HepG2 (cell line): ENCODE measurements around the gene NUP54. TPM values are rescaled to one million over a fixed set of nuclear protein-coding genes. Genes with fewer than 3 reads are reported as not detected.
A peak's percentile ranks its signal among the peaks of the same experiment; 100 is the strongest.

ENCODE experiments used
- DNMT1 ChIP-seq: sonication (generic); formaldehyde crosslinking; IDR thresholded peaks from 2 replicates; pipeline ENCODE4 v1.5.1; 2020; ENCODE audit warnings: mild to moderate bottlenecking, missing genetic modification reagents
- JUN ChIP-seq: sonication (generic); formaldehyde crosslinking; IDR thresholded peaks from 2 replicates; pipeline ENCODE4 v1.4.0; 2020; ENCODE audit warnings: mild to moderate bottlenecking, missing genetic modification reagents
- MBNL3 ChIP-seq: fragments of 250-450 bp; sonication (Bioruptor Pico); conservative IDR thresholded peaks from 2 replicates; pipeline ENCODE4 v1.8.0; 2022; ENCODE audit warnings: mild to moderate bottlenecking, inconsistent platforms
- MED8 ChIP-seq: sonication (generic); formaldehyde crosslinking; IDR thresholded peaks from 2 replicates; pipeline ENCODE4 v1.8.1; 2023; ENCODE audit warnings: mild to moderate bottlenecking, missing genetic modification reagents; ENCODE audit not compliant: insufficient replicate concordance
- MYPOP ChIP-seq: sonication (generic); formaldehyde crosslinking; IDR thresholded peaks from 2 replicates; pipeline ENCODE4 v1.8.1; 2023; ENCODE audit warnings: mild to moderate bottlenecking, moderate library complexity, missing genetic modification reagents
- NCOA2 ChIP-seq: sonication (generic); formaldehyde crosslinking; IDR thresholded peaks from 2 replicates; pipeline ENCODE4 v1.8.0; 2022; ENCODE audit warnings: inconsistent platforms
- NPAS2 ChIP-seq: sonication (generic); formaldehyde crosslinking; IDR thresholded peaks from 2 replicates; pipeline ENCODE4 v1.8.0; 2022; ENCODE audit warnings: mild to moderate bottlenecking, missing genetic modification reagents, borderline replicate concordance
- PITX1 ChIP-seq: sonication (generic); formaldehyde crosslinking; IDR thresholded peaks from 2 replicates; pipeline ENCODE4 v1.5.1; 2020; ENCODE audit warnings: mild to moderate bottlenecking, missing genetic modification reagents
- SYNCRIP ChIP-seq: fragments of 200-400 bp; formaldehyde crosslinking; IDR thresholded peaks from 2 replicates; pipeline ENCODE4 v1.6.1; 2018; ENCODE audit warnings: mild to moderate bottlenecking, low read depth, low read length; ENCODE audit not compliant: insufficient read depth
- THRA ChIP-seq: sonication (generic); formaldehyde crosslinking; IDR thresholded peaks from 2 replicates; pipeline ENCODE4 v1.4.0; 2020; ENCODE audit warnings: missing genetic modification reagents, borderline replicate concordance
- YEATS2 ChIP-seq: sonication (generic); formaldehyde crosslinking; IDR thresholded peaks from 2 replicates; pipeline ENCODE4 v1.4.0; 2020; ENCODE audit warnings: missing genetic modification reagents, borderline replicate concordance
- YEATS4 ChIP-seq: sonication (generic); formaldehyde crosslinking; IDR thresholded peaks from 2 replicates; pipeline ENCODE4 v1.4.0; 2020; ENCODE audit warnings: missing genetic modification reagents, borderline replicate concordance
- ZBTB34 ChIP-seq: sonication (generic); formaldehyde crosslinking; IDR thresholded peaks from 2 replicates; pipeline ENCODE4 v1.8.0; 2022; ENCODE audit warnings: mild to moderate bottlenecking, missing genetic modification reagents
- ZNF230 ChIP-seq: sonication (generic); formaldehyde crosslinking; IDR thresholded peaks from 2 replicates; pipeline ENCODE4 v1.4.0; 2020; ENCODE audit warnings: mild to moderate bottlenecking, missing genetic modification reagents
- ZNF280D ChIP-seq: sonication (generic); formaldehyde crosslinking; IDR thresholded peaks from 2 replicates; pipeline ENCODE4 v1.5.1; 2020; ENCODE audit warnings: mild to moderate bottlenecking, missing genetic modification reagents
- ZNF383 ChIP-seq: sonication (generic); formaldehyde crosslinking; IDR thresholded peaks from 2 replicates; pipeline ENCODE4 v1.4.0; 2020; ENCODE audit warnings: missing genetic modification reagents, mild to moderate bottlenecking, borderline replicate concordance
- ZNF546 ChIP-seq: sonication (generic); formaldehyde crosslinking; conservative IDR thresholded peaks from 2 replicates; pipeline ENCODE4 v1.8.1; 2023; ENCODE audit warnings: mild to moderate bottlenecking, missing genetic modification reagents
- ZNF557 ChIP-seq: sonication (generic); formaldehyde crosslinking; IDR thresholded peaks from 2 replicates; pipeline ENCODE4 v1.4.0; 2020; ENCODE audit warnings: missing genetic modification reagents
- ZNF564 ChIP-seq: sonication (generic); formaldehyde crosslinking; IDR thresholded peaks from 2 replicates; pipeline ENCODE4 v1.8.1; 2023; ENCODE audit warnings: mild to moderate bottlenecking, missing genetic modification reagents
- ZNF710 ChIP-seq: sonication (generic); formaldehyde crosslinking; IDR thresholded peaks from 2 replicates; pipeline ENCODE4 v1.5.0; 2020; ENCODE audit warnings: mild to moderate bottlenecking, missing genetic modification reagents, borderline replicate concordance
- polyA plus RNA-seq, 8 experiments: library from polyadenylated mRNA; depleted of rRNA in 3 of 8; stranded (reverse) in 7 of 8; unstranded in 1 of 8; fragments of >200 nt; fragmentation: Illumina TruSeq in 4 of 8; extraction: Trizol in 4 of 8; gene quantifications; 2 replicates each; pipeline versions ENCODE4 v1.2.1 to v1.2.3, GENCODE V29; 2011 to 2016; ENCODE audit warnings: low read depth in 4 of 8, missing spikeins in 1 of 8, mixed read lengths in 1 of 8; ENCODE audit not compliant: insufficient read depth in 1 of 8
- total RNA-seq, 5 experiments: library from RNA; depleted of rRNA; stranded (reverse); fragments of >200 nt; fragmentation: Illumina TruSeq; extraction: Trizol; gene quantifications; 2 replicates each; pipeline ENCODE4 v1.2.3, GENCODE V29; 2016; ENCODE audit warnings: low read depth in 1 of 5

NUP54 gene
- total and polyA plus RNA-seq, 2 of the 13 experiments (the other 11 are each of a cell fraction or from before 2014, with no cell fraction given) = 36.1 to 69.3 TPM

- TF ChIP-seq PITX1 (CRISPR knock-in tag) = 0 out of 2 replicates have a peak, but pooled peaks have one; percentile 28
- TF ChIP-seq ZNF383 (CRISPR knock-in tag) = no peak
- no peak for TF ChIP-seq ZNF710
- TF ChIP-seq ZNF230 (CRISPR knock-in tag) = no peak
- no peak for TF ChIP-seq MED8
- no peak for TF ChIP-seq JUN (CRISPR knock-in tag)
- no peak for TF ChIP-seq YEATS4 (CRISPR knock-in tag)
- no peak for TF ChIP-seq NPAS2 (CRISPR knock-in tag)
- no peak; the same call in 1 of the 2 replicates for TF ChIP-seq MYPOP (CRISPR knock-in tag)
- TF ChIP-seq ZBTB34 (CRISPR knock-in tag) = no peak
- TF ChIP-seq MBNL3 (CRISPR knock-in tag) = no peak
- no peak for TF ChIP-seq ZNF564 (CRISPR knock-in tag)
- TF ChIP-seq SYNCRIP = no peak
- TF ChIP-seq DNMT1 (CRISPR knock-in tag) = no peak
- no peak for TF ChIP-seq ZNF557 (CRISPR knock-in tag)
- no peak for TF ChIP-seq YEATS2 (CRISPR knock-in tag)
- TF ChIP-seq THRA (CRISPR knock-in tag) = peak; percentile 38; the same call in 1 of the 2 replicates
- no peak for TF ChIP-seq ZNF546 (CRISPR knock-in tag)
- TF ChIP-seq ZNF280D = no peak
- TF ChIP-seq NCOA2 (CRISPR knock-in tag) = no peak
Observed at GRCh38 chr4:76087007-76087769, 61.0 kb downstream of the NUP54 start (continued).
